Measurements from ENCODE around the gene FAM124B.
"Not testable (repeated sequence)": the region's sequence is repeated elsewhere in the genome, so short reads cannot be mapped to it uniquely, and the experiment has no call there.

Gene FAM124B

GRCh38 chr2:224393157-224393872 lies 8.6 kb downstream of the FAM124B start:
- no peak for DNase-seq (ENCODE audit: low spot score)
- no peak for TF ChIP-seq CTCF (IDR thresholded peaks at IDR 0.05; ENCODE audit: extremely low read depth, missing control alignments)

- no peak for DNase-seq (ENCODE audit: low spot score)
- TF ChIP-seq CTCF (IDR thresholded peaks at IDR 0.05; ENCODE audit: extremely low read depth, missing control alignments) = no peak
Measured at GRCh38 chr2:224392545-224392944, 9.4 kb downstream of the FAM124B start.

GRCh38 chr2:224389317-224389716 lies 12.6 kb downstream of the FAM124B start:
- no peak for DNase-seq (ENCODE audit: low spot score)
- TF ChIP-seq CTCF (IDR thresholded peaks at IDR 0.05; ENCODE audit: extremely low read depth, missing control alignments) = no peak

GRCh38 chr2:224386876-224387275 lies 15.0 kb downstream of the FAM124B start:
- DNase-seq (ENCODE audit: low spot score) = no peak
- no peak for TF ChIP-seq CTCF (IDR thresholded peaks at IDR 0.05; ENCODE audit: extremely low read depth, missing control alignments)

- no peak for TF ChIP-seq CTCF (IDR thresholded peaks at IDR 0.05; ENCODE audit: extremely low read depth, missing control alignments)
- no peak for DNase-seq (ENCODE audit: low spot score)
Measured at GRCh38 chr2:224382973-224383555, 18.8 kb downstream of the FAM124B start.

- not testable (repeated sequence) for DNase-seq (ENCODE audit: low spot score)
Measured at GRCh38 chr2:224382280-224382647, 19.6 kb downstream of the FAM124B start.

GRCh38 chr2:224381521-224382279 lies 20.2 kb downstream of the FAM124B start:
- no peak for TF ChIP-seq CTCF (IDR thresholded peaks at IDR 0.05; ENCODE audit: extremely low read depth, missing control alignments)
- DNase-seq (ENCODE audit: low spot score) = no peak

Data from GM20000 (cell line).